ENCODE results near the gene NCAM2. TPM values are rescaled to one million over a fixed set of nuclear protein-coding genes. Genes with fewer than 3 reads are reported as not detected.

The NCAM2 gene
- total and polyA plus RNA-seq, 2 of the 8 experiments (the other 6 are each of a cell fraction or from before 2014, with no cell fraction given): 0.14 to 1.1 TPM

- no peaks in the 10 kb centered on the region for H3K27me3 ChIP-seq (replicated peaks in 1 of 4; ENCODE audit: control insufficient read depth in 3 of 4, extremely low read depth in 1 of 4, insufficient read depth in 3 of 4, low read length in 3 of 4)
- no peak overlapping the region for H2AFZ ChIP-seq (ENCODE audit: low read length)
- H3K9ac ChIP-seq (replicated peaks in 1 of 4; ENCODE audit: extremely low read depth in 1 of 4, low read depth in 3 of 4, low read length in 3 of 4): no peak overlapping the region
- H4K8ac ChIP-seq (ENCODE audit: extremely low read depth, insufficient read depth, low read length): no peak overlapping the region
- no peak overlapping the region for H2BK20ac ChIP-seq (ENCODE audit: low read length)
- no peaks in the 10 kb centered on the region for H3K36me3 ChIP-seq (ENCODE audit: control insufficient read depth in 2 of 4, insufficient read depth in 4 of 4, low read length in 3 of 4)
- H3K56ac ChIP-seq (replicated peaks; ENCODE audit: insufficient read length, low read depth, low read length): no peak overlapping the region
- H3K4ac ChIP-seq (replicated peaks; ENCODE audit: insufficient read length, low read depth, low read length): no peak overlapping the region
- H3K27ac ChIP-seq (ENCODE audit: low read depth, low read length): no peak overlapping the region
- H2AK5ac ChIP-seq (ENCODE audit: low read depth, low read length): no peak overlapping the region
- H3K79me1 ChIP-seq (ENCODE audit: low read depth, low read length): no peaks in the 10 kb centered on the region
- no peak overlapping the region for H3K18ac ChIP-seq (ENCODE audit: extremely low read depth, low read length)
- H4K5ac ChIP-seq (ENCODE audit: insufficient read length, low read depth, low read length): no peak overlapping the region
- no peak overlapping the region for H3K4me2 ChIP-seq (ENCODE audit: insufficient read depth in 1 of 2, low read depth in 2 of 2, low read length in 2 of 2)
- no peak overlapping the region for H2BK120ac ChIP-seq (replicated peaks; ENCODE audit: low read depth, low read length)
- no peaks in the 10 kb centered on the region for H3K23me2 ChIP-seq (ENCODE audit: low read depth, low read length)
- H2BK12ac ChIP-seq (ENCODE audit: low read depth, low read length): no peak overlapping the region
- H3K9me3 ChIP-seq (ENCODE audit: insufficient read depth in 2 of 2, low read depth in 1 of 2, low read length in 1 of 2): no peaks in the 10 kb centered on the region
- no peak overlapping the region for H2BK5ac ChIP-seq (ENCODE audit: low read depth, low read length)
- no peak overlapping the region for H3K4me3 ChIP-seq (ENCODE audit: extremely low read depth in 1 of 4, insufficient read depth in 2 of 4, low read depth in 3 of 4, low read length in 4 of 4)
- H3K79me2 ChIP-seq (ENCODE audit: control insufficient read depth in 1 of 2, insufficient read depth in 2 of 2, low read length in 2 of 2): no peaks in the 10 kb centered on the region
- TF ChIP-seq E2F6 (IDR thresholded peaks at IDR 0.05) (no peak), CTCF (IDR thresholded peaks at IDR 0.05; ENCODE audit: control extremely low read depth in 1 of 3, insufficient read depth in 1 of 3, low read depth in 1 of 3, low read length in 3 of 3) (no peak), TCF12 (IDR thresholded peaks at IDR 0.05; ENCODE audit: low read depth, low read length) (no peak), RBBP5 (IDR thresholded peaks at IDR 0.05; ENCODE audit: borderline replicate concordance, low read depth, low read length) (no peak), FOSL1 (IDR thresholded peaks at IDR 0.05; ENCODE audit: insufficient read depth, low read depth, low read length) (no peak)
- H4K20me1 ChIP-seq (replicated peaks in 1 of 2; ENCODE audit: control insufficient read depth in 1 of 2, insufficient read depth in 2 of 2, low read length in 2 of 2): no peaks in the 10 kb centered on the region
- WGBS, 2 experiments (ENCODE audit: extremely low coverage in 1 of 2, insufficient coverage in 1 of 2, insufficient read length in 1 of 2, insufficient replicate concordance in 2 of 2, low coverage in 1 of 2, low lambda C conversion rate in 2 of 2, missing lambda C conversion rate in 1 of 2): 99% methylated on average over 8 of the region's 8 CpGs; no CpG with 5 or more reads in 1 of the 2 experiments
- POLR2A ChIA-PET (ENCODE audit: partially characterized antibody): no interaction called here
- H4K91ac ChIP-seq (replicated peaks; ENCODE audit: insufficient read length, low read length): no peak overlapping the region
- H3K4me1 ChIP-seq (replicated peaks in 1 of 4; ENCODE audit: control insufficient read depth in 3 of 4, insufficient read depth in 4 of 4, low read length in 3 of 4): no peaks in the 10 kb centered on the region
- CTCF ChIA-PET (ENCODE audit: partially characterized antibody): no interaction called here
- DNase-seq (ENCODE audit: low read depth in 1 of 2, low spot score in 2 of 2) (no peak), FAIRE-seq (no peak)
- no peak overlapping the region for H3K14ac ChIP-seq (ENCODE audit: insufficient read length)
- no peak overlapping the region for H3K23ac ChIP-seq (ENCODE audit: insufficient read length)
- no peak overlapping the region for H2BK15ac ChIP-seq (ENCODE audit: low read length)
Observed at GRCh38 chr21:21458124-21458631, 460.0 kb downstream of the NCAM2 start.
